NT2/D1 (cell line): ENCODE measurements around the gene BST1.

Experiments
- SUZ12 ChIP-seq: IDR thresholded peaks from 2 replicates; pipeline ENCODE4 v1.6.1; 2011; ENCODE audit not compliant: insufficient read length, insufficient read depth; ENCODE audit errors: extremely low read depth
- YY1 ChIP-seq: IDR thresholded peaks from 2 replicates; pipeline ENCODE4 v1.6.1; 2011; ENCODE audit not compliant: insufficient read length, insufficient read depth

DNA sequence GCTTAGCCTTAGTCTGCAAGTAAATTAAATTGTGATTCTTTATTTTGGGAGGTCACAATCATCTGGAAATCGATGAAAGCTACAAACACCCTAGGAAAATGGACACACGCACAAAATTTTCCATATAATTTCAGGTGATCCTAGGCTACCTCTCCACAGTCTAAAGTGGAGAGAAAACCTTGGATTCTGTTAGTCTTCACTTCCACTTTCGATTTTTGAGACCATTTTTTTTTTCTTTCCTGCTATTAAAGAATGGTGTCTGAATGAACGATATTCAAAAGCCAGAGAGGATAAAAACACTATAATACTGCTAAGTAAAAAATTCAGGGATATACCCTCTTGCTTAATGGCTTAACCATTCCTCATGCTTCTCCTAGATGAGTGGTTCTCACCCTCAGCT, 49.4 kb upstream of the BST1 start:
- TF ChIP-seq YY1 (no peak), SUZ12 (no peak)
